GM21825 (cell line): ENCODE data around the gene ARHGEF18.
"Not testable (repeated sequence)": the region's sequence is repeated elsewhere in the genome, so short reads cannot be mapped to it uniquely, and the experiment has no call there.

Experiments
- ATAC-seq: cut with Tn5 transposase; IDR thresholded peaks from one replicate; pipeline ENCODE4 v1.9.1; 2021; ENCODE audit warnings: mild to moderate bottlenecking, moderate library complexity; ENCODE audit not compliant: unreplicated experiment

Gene ARHGEF18

DNA sequence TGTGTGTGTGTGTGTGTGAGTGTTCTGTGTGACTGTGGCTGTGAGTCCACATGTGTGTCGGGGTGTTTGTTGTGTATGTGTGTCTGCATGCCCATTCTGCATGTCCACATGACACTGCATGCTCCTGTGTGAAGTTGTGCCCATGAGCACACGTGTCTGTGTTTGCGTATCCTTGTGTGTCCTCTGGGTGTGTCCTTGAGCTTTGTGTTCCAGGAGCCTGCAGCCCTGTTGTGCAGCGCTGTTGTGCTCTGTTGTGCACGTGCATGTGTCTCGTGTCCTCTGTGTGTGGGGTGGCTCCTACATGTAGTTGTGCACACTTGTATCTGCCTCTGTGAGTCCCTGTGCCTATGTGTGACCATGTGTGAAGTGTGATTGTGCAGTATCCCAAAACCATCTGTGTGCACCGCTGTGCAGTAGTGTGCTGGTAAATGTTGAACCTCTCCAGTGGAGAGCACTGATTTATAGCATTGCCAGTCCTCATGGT, 2.2 kb upstream of the ARHGEF18 start:
- no peak for ATAC-seq

DNA sequence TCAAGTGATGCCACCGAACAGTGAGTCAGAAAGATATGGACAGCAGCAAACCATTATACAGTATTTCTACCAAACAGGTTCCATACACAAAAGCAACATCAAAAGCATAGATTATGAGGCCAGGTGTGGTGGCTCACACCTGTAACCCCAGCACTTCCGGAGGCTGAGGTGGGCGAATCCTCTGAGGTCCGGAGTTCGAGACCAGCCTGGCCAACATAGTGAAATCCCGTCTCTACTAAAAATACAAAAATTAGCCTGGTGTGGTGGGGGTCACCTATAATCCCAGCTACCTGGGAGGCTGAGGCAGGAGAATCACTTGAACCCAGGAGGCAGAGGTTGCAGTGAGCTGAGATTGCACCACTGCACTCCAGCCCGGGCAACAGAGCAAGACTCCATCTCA, 1.7 kb upstream of the ARHGEF18 start:
- ATAC-seq: not testable (repeated sequence)

GRCh38 chr19:7349231-7349591, 474 bp downstream of the ARHGEF18 start:
- ATAC-seq: no peak

DNA sequence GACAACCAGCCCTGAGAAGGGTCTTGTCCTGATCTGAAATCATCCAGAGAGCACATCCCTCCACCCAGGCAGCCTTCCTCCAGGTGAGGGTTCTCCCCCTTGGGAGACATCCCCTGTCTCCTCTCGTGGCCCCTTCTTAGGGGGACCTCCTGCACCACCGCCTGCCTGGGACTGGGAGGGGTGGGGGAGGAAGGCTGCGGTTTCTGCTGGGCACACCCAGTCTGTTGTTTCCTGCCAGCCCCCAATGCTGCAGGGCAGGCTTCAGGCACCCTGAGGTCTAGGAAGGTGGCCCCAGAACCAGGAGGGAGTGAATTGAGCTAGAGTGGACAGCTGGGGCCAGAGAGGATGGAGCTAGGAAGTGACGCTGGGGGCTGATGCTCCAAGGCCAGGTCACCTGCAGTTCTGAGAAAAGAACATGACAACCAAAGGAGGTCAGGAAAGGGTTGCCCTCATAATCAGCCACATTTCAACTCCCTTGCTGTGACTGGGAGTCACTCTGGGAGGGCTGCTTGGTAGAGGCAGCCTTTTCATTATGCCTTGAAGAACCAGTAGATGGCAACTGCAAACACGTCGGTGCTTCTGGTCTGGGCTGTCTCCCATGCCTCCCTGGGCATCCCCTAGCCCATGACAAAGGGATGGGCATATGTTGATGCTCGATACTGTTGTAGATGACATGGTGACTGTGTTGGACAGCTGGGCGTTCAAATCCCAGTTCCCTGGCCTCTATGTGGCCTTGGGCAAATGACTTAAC, 1.4 kb downstream of the ARHGEF18 start:
- ATAC-seq: no peak

DNA sequence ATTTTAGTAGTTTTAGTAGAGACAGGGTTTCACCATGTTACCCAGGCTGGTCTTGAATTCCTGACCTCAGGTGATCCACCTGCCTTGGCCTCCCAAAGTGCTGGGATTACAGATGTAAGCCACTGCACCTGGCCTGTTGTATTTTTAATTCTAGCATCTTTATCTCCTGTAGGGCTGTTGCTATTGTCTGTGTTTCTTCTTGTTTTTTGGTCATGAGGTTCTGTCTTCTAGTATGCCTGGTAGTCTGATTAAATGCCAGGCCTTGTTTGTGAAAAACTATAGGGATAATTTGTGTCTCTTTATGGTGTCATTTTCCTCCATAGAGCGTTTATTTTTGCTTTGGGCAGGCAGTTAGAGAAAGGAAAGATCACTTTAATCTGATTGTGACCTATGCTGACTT, 3.1 kb downstream of the ARHGEF18 start:
- no peak for ATAC-seq

- no peak for ATAC-seq
Observed at GRCh38 chr19:7355151-7355820, 6.5 kb downstream of the ARHGEF18 start.

- ATAC-seq: no peak
Observed at GRCh38 chr19:7355871-7356270, 7.1 kb downstream of the ARHGEF18 start.

DNA sequence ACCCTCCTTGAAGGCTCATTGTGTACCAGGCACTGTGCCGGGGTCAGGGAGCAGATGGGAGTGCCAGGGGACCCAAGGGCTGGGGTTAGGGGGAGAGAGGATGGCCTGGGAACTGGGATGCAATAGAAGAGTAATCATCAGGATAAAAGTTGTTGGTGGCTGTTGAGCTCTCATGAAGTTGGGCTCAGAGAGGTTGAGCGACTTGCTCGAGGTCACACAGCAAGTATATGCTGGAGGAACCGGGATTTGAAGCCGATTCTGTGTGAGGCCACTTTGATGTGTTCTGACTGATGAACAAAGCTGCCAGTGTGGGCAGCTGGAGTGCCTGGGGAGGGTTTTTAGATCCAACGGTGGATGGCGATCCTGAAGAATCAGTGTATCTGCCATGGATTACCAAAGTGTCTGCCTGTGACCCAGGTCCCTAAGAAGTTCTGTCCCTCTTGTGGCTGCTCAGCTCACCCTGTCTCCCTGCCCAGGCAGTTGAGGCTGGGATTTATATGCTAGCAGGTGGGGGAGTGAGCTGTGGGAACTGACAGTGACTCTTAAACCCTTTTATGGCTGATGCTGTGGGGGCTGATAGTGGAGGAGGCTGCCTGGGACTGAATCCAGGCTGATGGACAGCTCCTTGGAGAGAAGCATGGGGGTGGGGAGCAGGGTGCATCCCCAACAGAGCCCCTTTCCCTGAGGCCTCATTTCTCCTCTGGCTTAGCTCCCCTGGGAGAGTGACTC, 8.3 kb downstream of the ARHGEF18 start:
- no peak for ATAC-seq

DNA sequence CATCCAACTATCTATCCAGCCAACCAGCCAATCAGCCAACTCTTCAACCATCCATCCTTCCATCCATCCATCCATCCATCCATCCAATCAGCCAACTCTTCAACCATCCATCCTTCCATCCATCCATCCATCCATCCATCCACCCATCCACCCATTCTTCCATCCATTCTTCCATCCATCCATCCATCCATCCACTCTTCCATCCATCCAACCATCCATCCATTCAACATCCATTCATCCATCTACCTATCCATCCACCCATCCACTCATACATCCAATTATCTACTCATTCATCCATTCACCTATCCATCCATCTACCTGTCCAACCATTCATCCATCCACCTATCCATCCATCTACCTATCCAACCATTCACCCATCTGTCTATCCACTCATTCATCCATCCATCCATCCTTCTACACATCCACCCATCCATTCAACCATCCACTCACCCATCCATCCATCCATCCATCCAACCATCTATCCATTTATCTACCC, 9.4 kb downstream of the ARHGEF18 start:
- ATAC-seq: no peak

DNA sequence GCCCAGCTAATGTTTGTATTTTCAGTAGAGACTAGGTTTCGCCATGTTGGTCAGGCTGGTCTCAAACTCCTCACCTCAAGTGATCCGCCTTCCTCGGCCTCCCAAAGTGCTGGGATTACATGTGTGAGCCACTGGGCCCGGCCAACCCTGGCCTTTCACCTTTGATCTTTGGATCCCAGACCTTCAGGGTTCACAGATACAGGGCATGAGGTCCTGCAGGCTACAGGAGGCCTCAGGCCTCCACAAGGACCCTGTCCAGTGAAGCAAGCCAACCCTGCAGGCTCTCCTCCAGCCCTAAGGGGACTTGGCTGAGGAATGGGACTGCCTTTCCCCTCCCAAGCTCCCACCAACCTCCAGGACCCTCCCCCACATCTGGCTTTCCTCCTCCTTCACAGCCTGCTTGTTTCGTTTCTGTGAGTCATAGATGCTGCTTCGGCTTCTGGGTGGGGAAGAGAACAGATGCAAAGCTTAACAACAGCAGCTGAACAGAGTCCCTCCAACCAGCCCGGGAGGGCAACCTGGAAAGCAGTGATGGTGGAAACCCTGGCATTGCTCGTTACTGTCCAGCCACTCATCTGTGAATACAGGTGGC, 11.8 kb downstream of the ARHGEF18 start:
- no peak for ATAC-seq

DNA sequence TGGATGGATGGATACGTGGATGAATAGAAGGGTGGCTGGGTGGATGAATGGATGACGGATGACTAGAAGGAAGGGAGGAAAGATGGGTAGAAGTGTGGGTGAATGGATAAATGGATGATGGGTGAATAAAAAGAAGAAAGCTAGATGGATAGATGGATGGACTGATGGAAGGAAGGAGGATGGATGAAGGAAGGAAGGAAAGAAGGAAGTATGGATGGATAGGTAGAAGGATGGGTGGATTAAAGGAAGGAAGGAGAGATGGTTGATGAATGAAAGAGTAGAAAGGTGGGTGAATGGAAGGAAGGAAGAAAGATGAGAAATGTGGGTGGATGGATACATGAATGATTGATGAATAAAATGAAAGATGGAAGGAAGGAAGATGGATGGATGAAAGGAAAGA, 14.5 kb downstream of the ARHGEF18 start:
- ATAC-seq: no peak

- ATAC-seq: no peak
Observed at GRCh38 chr19:7366701-7367420, 18.1 kb downstream of the ARHGEF18 start.

- ATAC-seq: no peak
Observed at GRCh38 chr19:7368456-7368855, 19.7 kb downstream of the ARHGEF18 start.

DNA sequence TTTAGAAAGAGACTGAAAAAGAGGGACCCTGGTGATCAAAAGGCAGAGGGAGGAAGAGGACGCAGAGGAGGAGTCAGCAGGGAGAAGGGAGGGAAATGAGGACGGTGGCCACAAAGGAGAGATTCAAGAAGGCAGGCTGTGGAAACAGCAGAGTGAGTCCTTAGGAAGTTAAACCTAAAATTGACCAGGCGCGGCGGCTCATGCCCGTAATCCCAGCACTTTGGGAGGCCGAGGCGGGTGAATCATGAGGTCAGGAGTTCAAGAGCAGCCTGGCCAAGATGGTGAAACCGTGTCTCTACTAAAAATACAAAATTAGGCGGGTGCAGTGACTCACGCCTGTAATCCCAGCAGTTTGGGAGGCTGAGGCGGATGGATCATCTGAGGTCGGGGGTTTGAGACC, 20.1 kb downstream of the ARHGEF18 start:
- ATAC-seq: not testable (repeated sequence)

- no peak for ATAC-seq
Observed at GRCh38 chr19:7370546-7370945, 21.8 kb downstream of the ARHGEF18 start.

DNA sequence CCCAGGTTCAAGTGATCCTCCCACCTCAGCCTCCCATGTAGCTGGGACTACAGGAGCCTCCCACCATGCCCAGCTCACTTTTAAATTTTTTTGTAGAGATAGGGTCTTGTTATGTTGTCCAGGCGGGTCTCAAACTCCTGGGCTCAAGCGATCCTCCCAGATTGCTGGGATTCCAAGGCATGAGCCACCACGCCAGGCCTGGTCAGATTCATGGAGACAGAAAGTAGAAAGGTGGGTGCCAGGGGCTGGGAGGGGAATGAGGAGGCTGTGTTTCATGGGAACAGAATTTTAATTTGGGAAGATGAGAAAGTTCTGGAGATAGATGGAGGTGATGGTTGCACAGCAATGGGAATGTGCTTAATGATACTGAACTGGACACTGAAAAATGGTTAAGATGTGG, 22.3 kb downstream of the ARHGEF18 start:
- ATAC-seq: no peak

DNA sequence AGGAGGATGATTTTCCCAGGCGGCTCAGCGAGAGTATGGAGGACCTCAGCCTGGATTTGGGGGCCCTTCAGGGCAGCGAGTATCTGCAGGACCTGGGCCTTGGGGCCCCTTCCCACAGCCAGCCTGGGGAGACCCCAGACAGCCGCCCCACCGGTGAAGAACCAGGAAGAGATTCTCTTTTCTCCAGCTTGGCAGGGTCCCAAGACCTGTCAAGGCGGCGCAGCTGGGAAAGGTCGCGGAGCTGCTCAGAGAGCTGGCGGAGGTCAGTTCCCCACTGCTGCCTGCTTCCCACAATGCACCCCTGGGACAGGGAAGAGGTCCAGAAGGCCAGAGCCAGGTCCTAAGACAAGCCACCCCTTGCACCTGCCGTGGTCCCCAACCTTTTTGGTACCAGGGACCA, 24.1 kb downstream of the ARHGEF18 start:
- ATAC-seq: no peak

DNA sequence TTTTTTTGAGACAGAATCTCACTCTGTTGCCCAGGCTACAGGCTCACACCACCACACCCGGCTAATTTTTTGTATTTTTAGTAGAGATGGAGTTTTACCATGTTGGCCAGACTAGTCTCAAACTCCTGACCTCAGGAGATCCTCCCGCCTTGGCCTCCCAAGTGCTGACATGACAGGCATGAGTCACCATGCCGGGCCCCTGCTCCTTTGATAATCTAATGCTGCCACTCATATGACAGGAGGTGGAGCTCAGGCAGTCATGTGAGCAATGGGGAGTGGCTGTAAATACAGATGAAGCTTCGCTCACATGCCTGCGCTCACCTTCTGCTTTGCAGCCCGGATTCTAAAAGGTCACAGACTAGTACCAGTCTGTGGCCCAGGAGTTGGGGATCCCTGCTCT, 25.1 kb downstream of the ARHGEF18 start:
- no peak for ATAC-seq

GRCh38 chr19:7376151-7376852, 27.6 kb downstream of the ARHGEF18 start:
- no peak for ATAC-seq

GRCh38 chr19:7377196-7377595, 28.5 kb downstream of the ARHGEF18 start:
- no peak for ATAC-seq
